ENCODE results near the gene COBLL1.

- TF ChIP-seq MAX (IDR thresholded peaks at IDR 0.05) (no peak), RAD21 (IDR thresholded peaks at IDR 0.05; ENCODE audit: low read depth) (no peak), USF1 (IDR thresholded peaks at IDR 0.05) (no peak), YY1 (IDR thresholded peaks at IDR 0.05; ENCODE audit: low read depth) (no peak), TAF1 (IDR thresholded peaks at IDR 0.05; ENCODE audit: low read depth) (no peak), TEAD4 (IDR thresholded peaks at IDR 0.05) (no peak), NFIC (IDR thresholded peaks at IDR 0.05) (no peak)
These were observed 24.7 kb downstream of the COBLL1 start for GRCh38 chr2:164816900-164817299.

Data from Ishikawa (cell line).